GM06990 (cell line): ENCODE results near the gene ZFC3H1.

Source experiments
- DNase-seq: peaks from one replicate; pipeline ENCODE4 v3.0.0-alpha.2; 2011; ENCODE audit not compliant: insufficient read length; ENCODE audit errors: extremely low read depth
- H3K27me3 ChIP-seq: replicated peaks from 2 replicates; pipeline ENCODE4 v1.6.0; 2011; ENCODE audit warnings: low read length; ENCODE audit not compliant: control insufficient read depth, insufficient read depth
- H3K36me3 ChIP-seq: 2 replicates; pipeline ENCODE4 v1.5.1; 2011; ENCODE audit warnings: low read length; ENCODE audit not compliant: control insufficient read depth, insufficient read depth
- H3K4me3 ChIP-seq: replicated peaks from 2 replicates; pipeline ENCODE4 v1.5.1; 2011; ENCODE audit warnings: low read depth, mild to moderate bottlenecking, control low read depth, low read length
- CTCF ChIP-seq: IDR thresholded peaks from 2 replicates; pipeline ENCODE4 v1.5.1; 2011; ENCODE audit warnings: low read length, control low read depth, mild to moderate bottlenecking, inconsistent platforms; ENCODE audit not compliant: insufficient read depth, poor library complexity, severe bottlenecking

ZFC3H1 gene

DNA sequence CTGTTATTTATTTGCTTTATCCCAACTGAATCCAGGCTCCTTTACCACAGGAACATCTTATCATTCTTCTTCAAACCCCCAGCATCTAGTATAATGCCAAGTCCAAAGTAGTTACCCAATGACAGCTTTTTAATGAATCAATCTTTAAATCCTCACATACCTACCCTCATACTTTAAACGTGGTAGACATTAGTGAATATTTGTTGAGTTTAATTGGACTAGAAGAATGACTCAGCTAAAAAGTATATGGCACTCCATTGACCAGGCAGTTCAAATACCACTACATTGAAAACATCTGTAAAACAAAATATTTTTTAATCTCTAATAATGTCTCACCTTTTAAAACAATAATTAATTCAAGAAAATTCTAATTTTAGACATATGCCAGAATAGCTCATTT is 98.1 kb downstream of the ZFC3H1 start:
- H3K27me3 ChIP-seq: no peaks in the 10 kb centered on the region; the same call in 1 of the 2 replicates
- no peaks in the 10 kb centered on the region for H3K36me3 ChIP-seq
- no peak for TF ChIP-seq CTCF
- no peak for DNase-seq
- no peak overlapping the region for H3K4me3 ChIP-seq

GRCh38 chr12:71562676-71563595 is 100.7 kb downstream of the ZFC3H1 start:
- Histone ChIP-seq H3K4me3 (no peak overlapping the region), H3K36me3 (no peaks in the 10 kb centered on the region), H3K27me3 (no peaks in the 10 kb centered on the region)
- no peak for DNase-seq
- TF ChIP-seq CTCF: no peak
